ENCODE data around the gene DCLK2. TPM values are rescaled to one million over a fixed set of nuclear protein-coding genes. Genes with fewer than 3 reads are reported as not detected.

The DCLK2 gene
- total RNA-seq, 6 experiments from 2014 or later: 0.35 to 1.8 (median 0.68) TPM

- no peak overlapping the region for H3K27ac ChIP-seq
- H3K36me3 ChIP-seq: no peaks in the 10 kb centered on the region
- H3K4me1 ChIP-seq: no peaks in the 10 kb centered on the region
- no peak for DNase-seq
- ATAC-seq: no peak
- 37% methylated on average over 1 of the region's 1 CpG for WGBS (ENCODE audit: insufficient coverage, low coverage, low lambda C conversion rate, missing lambda C conversion rate)
- no peak overlapping the region for H3K4me3 ChIP-seq
- TF ChIP-seq CTCF (IDR thresholded peaks at IDR 0.05) (no peak), POLR2A (IDR thresholded peaks at IDR 0.05) (no peak)
- no peaks in the 10 kb centered on the region for H3K9me3 ChIP-seq
- intact Hi-C loops (cut with DNase I): no loop called here
- H3K27me3 ChIP-seq: no peaks in the 10 kb centered on the region
These were observed 64.6 kb downstream of the DCLK2 start for GRCh38 chr4:150142831-150143230.

- Histone ChIP-seq H3K27ac (no peak overlapping the region), H3K9me3 (no peaks in the 10 kb centered on the region), H3K4me3 (no peak overlapping the region), H3K4me1 (no peaks in the 10 kb centered on the region), H3K36me3 (no peaks in the 10 kb centered on the region), H3K27me3 (no peaks in the 10 kb centered on the region)
- ATAC-seq (no peak), DNase-seq (no peak)
- intact Hi-C loops (cut with DNase I): no loop called here
- WGBS (ENCODE audit: insufficient coverage, low coverage, low lambda C conversion rate, missing lambda C conversion rate): 15% methylated on average over 1 of the region's 1 CpG
- TF ChIP-seq CTCF (IDR thresholded peaks at IDR 0.05): no peak
These were observed 67.1 kb downstream of the DCLK2 start for GRCh38 chr4:150145090-150145945.

- no peak for TF ChIP-seq CTCF (IDR thresholded peaks at IDR 0.05)
- no peak for TF ChIP-seq POLR2A (IDR thresholded peaks at IDR 0.05)
These were observed 67.7 kb downstream of the DCLK2 start for GRCh38 chr4:150145946-150146340.

GRCh38 chr4:150149381-150149780 is 71.1 kb downstream of the DCLK2 start:
- no peaks in the 10 kb centered on the region for H3K36me3 ChIP-seq
- no peaks in the 10 kb centered on the region for H3K27me3 ChIP-seq
- no peaks in the 10 kb centered on the region for H3K9me3 ChIP-seq
- no peak for ATAC-seq
- TF ChIP-seq POLR2A (IDR thresholded peaks at IDR 0.05): no peak
- no peak for TF ChIP-seq CTCF (IDR thresholded peaks at IDR 0.05)
- intact Hi-C loops (cut with DNase I): no loop called here
- WGBS (ENCODE audit: insufficient coverage, low coverage, low lambda C conversion rate, missing lambda C conversion rate): 50% methylated on average over 1 of the region's 1 CpG
- DNase-seq: no peak
- H3K27ac ChIP-seq: no peak overlapping the region
- H3K4me1 ChIP-seq: no peaks in the 10 kb centered on the region
- H3K4me3 ChIP-seq: no peak overlapping the region

More at GRCh38 chr4:150145946-150146340, 67.7 kb downstream of the DCLK2 start:
- H3K4me3 ChIP-seq: no peak overlapping the region
- intact Hi-C loops (cut with DNase I): no loop called here
- H3K36me3 ChIP-seq: no peaks in the 10 kb centered on the region
- no peak for ATAC-seq
- no peaks in the 10 kb centered on the region for H3K27me3 ChIP-seq
- no peaks in the 10 kb centered on the region for H3K4me1 ChIP-seq
- no peak overlapping the region for H3K27ac ChIP-seq
- no peak for DNase-seq
- 33% methylated on average over 1 of the region's 1 CpG for WGBS (ENCODE audit: insufficient coverage, low coverage, low lambda C conversion rate, missing lambda C conversion rate)
- H3K9me3 ChIP-seq: no peaks in the 10 kb centered on the region

Measured in right lobe of liver (tissue), 6 donors.